Medulla oblongata (tissue), 1 donor: ENCODE results near the gene GPC6.

Experiments used
- DNase-seq: peaks from one replicate; pipeline ENCODE4 v3.0.0-alpha.2; 2015; ENCODE audit errors: extremely low spot score

GPC6 gene

GRCh38 chr13:94408314-94409036, 1181.9 kb downstream of the GPC6 start:
- DNase-seq, result no peak

GRCh38 chr13:94411747-94412146, 1185.1 kb downstream of the GPC6 start:
- no peak for DNase-seq

- DNase-seq, result no peak
Measured at GRCh38 chr13:94412870-94413597, 1186.4 kb downstream of the GPC6 start.

GRCh38 chr13:94413598-94413944, 1187.0 kb downstream of the GPC6 start:
- DNase-seq, result no peak

GRCh38 chr13:94414141-94414540, 1187.5 kb downstream of the GPC6 start:
- DNase-seq, result no peak

- no peak for DNase-seq
Measured at GRCh38 chr13:94414708-94415107, 1188.1 kb downstream of the GPC6 start.

- DNase-seq, result no peak
Measured at GRCh38 chr13:94415500-94416237, 1189.1 kb downstream of the GPC6 start.

GRCh38 chr13:94416454-94417080, 1190.0 kb downstream of the GPC6 start:
- peak; percentile 8 for DNase-seq

GRCh38 chr13:94417294-94417693, 1190.7 kb downstream of the GPC6 start:
- DNase-seq, result no peak

- no peak for DNase-seq
Measured at GRCh38 chr13:94419304-94419924, 1192.8 kb downstream of the GPC6 start.

GRCh38 chr13:94419925-94420305, 1193.3 kb downstream of the GPC6 start:
- DNase-seq, result no peak

- no peak for DNase-seq
Measured at GRCh38 chr13:94427313-94427953, 1200.8 kb downstream of the GPC6 start.

- DNase-seq, result no peak
Measured at GRCh38 chr13:94431574-94431973, 1205.0 kb downstream of the GPC6 start.

GRCh38 chr13:94431987-94432386, 1205.4 kb downstream of the GPC6 start:
- DNase-seq, result no peak

- no peak for DNase-seq
Measured at GRCh38 chr13:94433055-94433961, 1206.7 kb downstream of the GPC6 start.

- peak; percentile 80 for DNase-seq
Measured at GRCh38 chr13:94435604-94436226, 1209.1 kb downstream of the GPC6 start.

GRCh38 chr13:94444826-94445225, 1218.2 kb downstream of the GPC6 start:
- DNase-seq, result no peak

- no peak for DNase-seq
Measured at GRCh38 chr13:94454334-94454733, 1227.7 kb downstream of the GPC6 start.

GRCh38 chr13:94454906-94455305, 1228.3 kb downstream of the GPC6 start:
- no peak for DNase-seq

GRCh38 chr13:94455414-94455813, 1228.8 kb downstream of the GPC6 start:
- DNase-seq, result no peak
